H9 (cell line): ENCODE data around the gene CUL4A. TPM values are rescaled to one million over a fixed set of nuclear protein-coding genes. Genes with fewer than 3 reads are reported as not detected.

Experiments
- DNase-seq: peaks from one replicate; pipeline ENCODE4 v3.0.0-alpha.2; 2017
- H2AFZ ChIP-seq: one replicate; pipeline ENCODE4 v1.6.1; 2013; ENCODE audit warnings: mild to moderate bottlenecking, low read length, control low read depth, moderate library complexity
- H2AK5ac ChIP-seq: 2 replicates; pipeline ENCODE4 v1.6.1; 2013; ENCODE audit warnings: low read length, control low read depth, mixed read lengths; ENCODE audit not compliant: insufficient read length
- H2BK120ac ChIP-seq: one replicate; pipeline ENCODE4 v1.6.1; 2013; ENCODE audit warnings: low read depth, mild to moderate bottlenecking, low read length, control low read depth, inconsistent platforms; ENCODE audit not compliant: poor library complexity, severe bottlenecking
- H2BK12ac ChIP-seq: 2 replicates; pipeline ENCODE4 v1.6.1; 2013; ENCODE audit warnings: low read length, control low read depth, mixed read lengths, low read depth; ENCODE audit not compliant: insufficient read length
- H2BK15ac ChIP-seq: 2 replicates; pipeline ENCODE4 v1.6.1; 2013; ENCODE audit warnings: low read depth, low read length, control low read depth
- H2BK20ac ChIP-seq: one replicate; pipeline ENCODE4 v1.6.1; 2013; ENCODE audit warnings: low read depth, mild to moderate bottlenecking, low read length, control low read depth, inconsistent platforms; ENCODE audit not compliant: poor library complexity, severe bottlenecking
- H2BK5ac ChIP-seq: 2 replicates; pipeline ENCODE4 v1.6.1; 2013; ENCODE audit warnings: low read length, control low read depth, mixed read lengths; ENCODE audit not compliant: insufficient read length
- H3K14ac ChIP-seq: 2 replicates; pipeline ENCODE4 v1.6.1; 2013; ENCODE audit warnings: low read length, control low read depth; ENCODE audit not compliant: insufficient read depth
- H3K18ac ChIP-seq: 2 replicates; pipeline ENCODE4 v1.6.1; 2013; ENCODE audit warnings: low read depth, mild to moderate bottlenecking, mixed read lengths, low read length, control low read depth; ENCODE audit not compliant: insufficient read length
- H3K23ac ChIP-seq: 2 replicates; pipeline ENCODE4 v1.6.1; 2013; ENCODE audit warnings: low read length, control low read depth, mixed read lengths, low read depth; ENCODE audit not compliant: insufficient read length
- H3K23me2 ChIP-seq: 2 replicates; pipeline ENCODE4 v1.6.1; 2013; ENCODE audit warnings: low read depth, mild to moderate bottlenecking, mixed read lengths, low read length, control low read depth; ENCODE audit not compliant: insufficient read length, poor library complexity, severe bottlenecking
- H3K27ac ChIP-seq: 2 replicates; pipeline ENCODE4 v1.5.1; 2013; ENCODE audit warnings: low read length, control low read depth, mixed read lengths, low read depth; ENCODE audit not compliant: insufficient read length
- H3K27me3 ChIP-seq: 2 replicates; pipeline ENCODE4 v1.6.1; 2013; ENCODE audit warnings: low read length, control low read depth, inconsistent platforms; ENCODE audit not compliant: insufficient read depth
- H3K4ac ChIP-seq: 2 replicates; pipeline ENCODE4 v1.6.1; 2013; ENCODE audit warnings: low read depth, mild to moderate bottlenecking, control low read depth, inconsistent platforms, low read length, moderate library complexity
- H3K4me1 ChIP-seq: 2 replicates; pipeline ENCODE4 v1.6.1; 2013; ENCODE audit warnings: low read length, control low read depth, inconsistent platforms; ENCODE audit not compliant: insufficient read depth
- H3K4me2 ChIP-seq: 2 replicates; pipeline ENCODE4 v1.6.1; 2013; ENCODE audit warnings: low read length, control low read depth, mixed read lengths; ENCODE audit not compliant: insufficient read length, insufficient read depth
- H3K56ac ChIP-seq: 2 replicates; pipeline ENCODE4 v1.6.1; 2013; ENCODE audit warnings: low read depth, mild to moderate bottlenecking, mixed read lengths, low read length, control low read depth; ENCODE audit not compliant: insufficient read length
- H3K79me1 ChIP-seq: 2 replicates; pipeline ENCODE4 v1.6.1; 2013; ENCODE audit warnings: low read depth, mild to moderate bottlenecking, moderate library complexity, low read length, control low read depth, inconsistent platforms; ENCODE audit not compliant: insufficient read depth, poor library complexity, severe bottlenecking
- H3K79me2 ChIP-seq: 2 replicates; pipeline ENCODE4 v1.6.1; 2013; ENCODE audit warnings: low read length, control low read depth, inconsistent platforms; ENCODE audit not compliant: insufficient read depth
- H3K9ac ChIP-seq: 2 replicates; pipeline ENCODE4 v1.6.1; 2013; ENCODE audit warnings: low read length, control low read depth, mixed read lengths; ENCODE audit not compliant: insufficient read length; ENCODE audit errors: extremely low read depth
- H3K9me3 ChIP-seq: one replicate; pipeline ENCODE4 v1.6.1; 2013; ENCODE audit warnings: low read depth, low read length, inconsistent platforms; ENCODE audit not compliant: control insufficient read depth
- H3T11ph ChIP-seq: one replicate; pipeline ENCODE4 v1.6.1; 2013; ENCODE audit warnings: mild to moderate bottlenecking, low read length, control low read depth, inconsistent platforms
- H4K20me1 ChIP-seq: one replicate; pipeline ENCODE4 v1.6.1; 2013; ENCODE audit not compliant: control insufficient read depth, insufficient read length, insufficient read depth
- H4K5ac ChIP-seq: 2 replicates; pipeline ENCODE4 v1.6.1; 2013; ENCODE audit warnings: low read depth, mild to moderate bottlenecking, mixed read lengths, low read length, control low read depth; ENCODE audit not compliant: insufficient read length
- H4K8ac ChIP-seq: replicated peaks from 2 replicates; pipeline ENCODE4 v1.6.1; 2013; ENCODE audit warnings: low read length, control low read depth, mixed read lengths, low read depth; ENCODE audit not compliant: insufficient read length
- H4K91ac ChIP-seq: 2 replicates; pipeline ENCODE4 v1.6.1; 2013; ENCODE audit warnings: low read depth, mild to moderate bottlenecking, moderate library complexity, mixed read lengths, low read length, control low read depth; ENCODE audit not compliant: insufficient read length
- H3K27ac Mint-ChIP-seq, 3 experiments: 2 replicates in 2 of 3; 3 replicates in 1 of 3; pipeline ENCODE4 v1.8.0; 2020 to 2021; ENCODE audit warnings: mixed read lengths in 3 of 3, mild to moderate bottlenecking in 1 of 3, moderate library complexity in 1 of 3
- H3K27me3 Mint-ChIP-seq: 2 replicates; pipeline ENCODE4 v1.8.0; 2021; ENCODE audit warnings: low read depth, mild to moderate bottlenecking, moderate library complexity, mixed read lengths
- H3K36me3 Mint-ChIP-seq, 3 experiments: 2 replicates in 2 of 3; 3 replicates in 1 of 3; pipeline ENCODE4 v1.8.0; 2020 to 2021; ENCODE audit warnings: low read depth in 3 of 3, mixed read lengths in 3 of 3; ENCODE audit not compliant: insufficient read depth in 1 of 3
- H3K4me1 Mint-ChIP-seq, 2 experiments: 2 replicates each; pipeline ENCODE4 v1.8.0; 2020; ENCODE audit warnings: mixed read lengths in 2 of 2
- H3K4me3 Mint-ChIP-seq, 2 experiments: 2 replicates in 1 of 2; 3 replicates in 1 of 2; pipeline ENCODE4 v1.8.0; 2020 to 2021; ENCODE audit warnings: mild to moderate bottlenecking in 2 of 2, mixed read lengths in 2 of 2, moderate library complexity in 1 of 2
- H3K9me3 Mint-ChIP-seq, 2 experiments: 2 replicates in 1 of 2; 3 replicates in 1 of 2; pipeline ENCODE4 v1.8.0; 2020; ENCODE audit warnings: mild to moderate bottlenecking in 2 of 2, mixed read lengths in 2 of 2, moderate library complexity in 1 of 2
- WGBS: extraction: QIAGEN DNeasy Blood & Tissue Kit; methylation state at CpG from one replicate; pipeline ENCODE4 v1.1.7; 2013; ENCODE audit warnings: missing lambda C conversion rate, low lambda C conversion rate, mixed read lengths; ENCODE audit not compliant: insufficient read length; ENCODE audit errors: extremely low coverage; 5-methylcytosine and 5-hydroxymethylcytosine counted together
- total RNA-seq: library from RNA; stranded (reverse); gene quantifications from 2 replicates; pipeline ENCODE4 v1.2.1, GENCODE V29; 2021
- TF ChIP-seq, protein P1 (sequence below): fragments of 200-600 bp; sonication (generic); conservative IDR thresholded peaks from 3 replicates; pipeline ENCODE4 v1.8.0; 2021; ENCODE audit warnings: antibody characterized with exemption, mild to moderate bottlenecking

Gene CUL4A
- total RNA-seq, 1 experiment from 2014 or later, result 97.9 TPM

DNA sequence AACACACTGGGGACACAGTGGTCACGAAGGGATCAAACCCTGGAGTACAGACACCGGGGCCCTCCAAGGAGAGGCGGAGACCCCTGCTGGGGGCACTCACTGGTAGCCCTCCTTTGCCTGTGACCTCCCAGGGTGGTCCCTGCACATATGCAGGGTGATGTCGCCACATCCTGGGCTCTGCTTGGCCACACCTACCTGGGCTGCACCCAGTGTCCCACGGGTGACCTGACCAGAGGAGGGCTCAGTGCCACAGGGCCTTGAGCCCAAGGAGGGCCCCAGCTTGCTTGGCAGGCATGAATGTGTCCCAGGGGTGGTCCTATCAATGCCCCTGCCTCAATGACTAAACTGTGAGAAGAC, 5.1 kb upstream of the CUL4A start:
- Histone ChIP-seq H2AK5ac (no peak overlapping the region), H3K79me2 (peaks cover 47% of the 10 kb centered on the region), H2BK120ac (no peak overlapping the region), H3T11ph (no peak overlapping the region), H3K23me2 (peaks cover 6% of the 10 kb centered on the region), H3K9ac (no peak overlapping the region), H3K27ac (no peak overlapping the region), H2AFZ (no peak overlapping the region), H3K79me1 (peaks cover 10% of the 10 kb centered on the region), H3K14ac (no peak overlapping the region), H3K56ac (no peak overlapping the region), H2BK15ac (no peak overlapping the region), H3K4me1 (no peaks in the 10 kb centered on the region), H2BK5ac (no peak overlapping the region), H3K4me2 (no peak overlapping the region), H3K4ac (no peak overlapping the region), H3K18ac (no peak overlapping the region), H4K91ac (no peak overlapping the region), H4K20me1 (no peaks in the 10 kb centered on the region), H2BK12ac (no peak overlapping the region), H3K27me3 (no peaks in the 10 kb centered on the region), H3K9me3 (no peaks in the 10 kb centered on the region), H3K23ac (no peak overlapping the region), H4K8ac (no peak overlapping the region), H4K5ac (no peak overlapping the region), H2BK20ac (no peak overlapping the region)
- TF ChIP-seq, protein P1, sequence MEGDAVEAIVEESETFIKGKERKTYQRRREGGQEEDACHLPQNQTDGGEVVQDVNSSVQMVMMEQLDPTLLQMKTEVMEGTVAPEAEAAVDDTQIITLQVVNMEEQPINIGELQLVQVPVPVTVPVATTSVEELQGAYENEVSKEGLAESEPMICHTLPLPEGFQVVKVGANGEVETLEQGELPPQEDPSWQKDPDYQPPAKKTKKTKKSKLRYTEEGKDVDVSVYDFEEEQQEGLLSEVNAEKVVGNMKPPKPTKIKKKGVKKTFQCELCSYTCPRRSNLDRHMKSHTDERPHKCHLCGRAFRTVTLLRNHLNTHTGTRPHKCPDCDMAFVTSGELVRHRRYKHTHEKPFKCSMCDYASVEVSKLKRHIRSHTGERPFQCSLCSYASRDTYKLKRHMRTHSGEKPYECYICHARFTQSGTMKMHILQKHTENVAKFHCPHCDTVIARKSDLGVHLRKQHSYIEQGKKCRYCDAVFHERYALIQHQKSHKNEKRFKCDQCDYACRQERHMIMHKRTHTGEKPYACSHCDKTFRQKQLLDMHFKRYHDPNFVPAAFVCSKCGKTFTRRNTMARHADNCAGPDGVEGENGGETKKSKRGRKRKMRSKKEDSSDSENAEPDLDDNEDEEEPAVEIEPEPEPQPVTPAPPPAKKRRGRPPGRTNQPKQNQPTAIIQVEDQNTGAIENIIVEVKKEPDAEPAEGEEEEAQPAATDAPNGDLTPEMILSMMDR, result no peak
- Mint-ChIP-seq H3K27ac (0 out of 7 replicates have a peak overlapping the region, but pooled peaks of 2 of the 3 experiments have one; percentile 50 to 82), H3K9me3 (no peaks in the 10 kb centered on the region), H3K4me1 (peaks cover 13 to 21% of the 10 kb centered on the region in 2 experiments), H3K27me3 (no peaks in the 10 kb centered on the region), H3K4me3 (no peak overlapping the region; a peak in 1 of 5 replicates), H3K36me3 (peaks cover 24 to 34% (median 32%) of the 10 kb centered on the region in 3 experiments)
- no CpG with 5 or more reads among the region's 5 CpGs for WGBS
- DNase-seq, result no peak
